IPS DF 4.7 (cell line): ENCODE measurements around the gene ZFP1.
"Not testable (repeated sequence)": the region's sequence is repeated elsewhere in the genome, so short reads cannot be mapped to it uniquely, and the experiment has no call there.

Experiments
- DNase-seq: peaks from one replicate; pipeline ENCODE4 v3.0.0-alpha.2; 2013; ENCODE audit warnings: low spot score; ENCODE audit errors: extremely low read depth

The ZFP1 gene

GRCh38 chr16:75112734-75113491, 35.4 kb upstream of the ZFP1 start:
- no peak for DNase-seq

- no peak for DNase-seq
Measured at GRCh38 chr16:75113541-75114121, 34.7 kb upstream of the ZFP1 start.

GRCh38 chr16:75114179-75114945, 34.0 kb upstream of the ZFP1 start:
- no peak for DNase-seq

- no peak for DNase-seq
Measured at GRCh38 chr16:75114946-75115825, 33.1 kb upstream of the ZFP1 start.

- DNase-seq = no peak
Measured at GRCh38 chr16:75116081-75116910, 32.0 kb upstream of the ZFP1 start, which contains the start of gene LDHD. Gene LDHD (minus strand): TSS chr16:75116780. CDS start chr16:75116720, 60 bp downstream.

- no peak for DNase-seq
Measured at GRCh38 chr16:75116911-75117245, 31.4 kb upstream of the ZFP1 start.

- no peak for DNase-seq
Measured at GRCh38 chr16:75118943-75119539, 29.3 kb upstream of the ZFP1 start.

- no peak for DNase-seq
Measured at GRCh38 chr16:75120253-75120652, 28.1 kb upstream of the ZFP1 start.

GRCh38 chr16:75121949-75122568, 26.3 kb upstream of the ZFP1 start:
- no peak for DNase-seq

GRCh38 chr16:75122609-75123008, 25.7 kb upstream of the ZFP1 start:
- DNase-seq = no peak

- DNase-seq = no peak
Measured at GRCh38 chr16:75127713-75128415, 20.5 kb upstream of the ZFP1 start.

- not testable (repeated sequence) for DNase-seq
Measured at GRCh38 chr16:75129421-75130149, 18.7 kb upstream of the ZFP1 start.

GRCh38 chr16:75130150-75130771, 18.1 kb upstream of the ZFP1 start:
- no peak for DNase-seq

- DNase-seq = no peak
Measured at GRCh38 chr16:75131081-75131480, 17.2 kb upstream of the ZFP1 start.

- no peak for DNase-seq
Measured at GRCh38 chr16:75138233-75138632, 10.1 kb upstream of the ZFP1 start.

- DNase-seq = no peak
Measured at GRCh38 chr16:75138636-75139035, 9.7 kb upstream of the ZFP1 start.

GRCh38 chr16:75139498-75139897, 8.8 kb upstream of the ZFP1 start:
- DNase-seq = no peak

GRCh38 chr16:75143941-75144340, 4.4 kb upstream of the ZFP1 start:
- DNase-seq = no peak
